K562 (cell line): ENCODE data around the gene DYRK1B. TPM values are rescaled to one million over a fixed set of nuclear protein-coding genes. Genes with fewer than 3 reads are reported as not detected.

Experiments used
- ARHGAP35 ChIP-seq: fragments of 450-650 bp; IDR thresholded peaks from 2 replicates; pipeline ENCODE4 v1.6.1; 2018; ENCODE audit not compliant: partially characterized antibody
- ARID2 ChIP-seq: fragments of 450-650 bp; IDR thresholded peaks from 2 replicates; pipeline ENCODE4 v1.6.1; 2017; ENCODE audit warnings: antibody characterized with exemption, mild to moderate bottlenecking
- ARNT ChIP-seq, 2 experiments: fragments of 450-650 bp; IDR thresholded peaks; 2 replicates each; pipeline ENCODE4 v1.6.1; 2016; ENCODE audit warnings: mild to moderate bottlenecking in 1 of 2
- BRD4 ChIP-seq: fragments of 200-600 bp; sonication (generic); IDR thresholded peaks from 2 replicates; pipeline ENCODE4 v1.6.1; 2017; ENCODE audit warnings: inconsistent platforms
- CREM ChIP-seq: IDR thresholded peaks from 2 replicates; pipeline ENCODE4 v1.6.1; 2014; ENCODE audit warnings: antibody characterized with exemption, low read depth
- ILF3 ChIP-seq: fragments of 450-650 bp; IDR thresholded peaks from 2 replicates; pipeline ENCODE4 v1.6.1; 2018; ENCODE audit warnings: antibody characterized with exemption, mild to moderate bottlenecking, moderate library complexity, borderline replicate concordance
- L3MBTL2 ChIP-seq: fragments of 450-650 bp; IDR thresholded peaks from 2 replicates; pipeline ENCODE4 v1.6.1; 2016; ENCODE audit warnings: mild to moderate bottlenecking, moderate library complexity
- MTA2 ChIP-seq: fragments of 450-650 bp; IDR thresholded peaks from 2 replicates; pipeline ENCODE4 v1.6.1; 2016; ENCODE audit warnings: low read depth
- NCOA4 ChIP-seq: fragments of 450-650 bp; IDR thresholded peaks from 2 replicates; pipeline ENCODE4 v1.6.1; 2018; ENCODE audit warnings: mild to moderate bottlenecking; ENCODE audit not compliant: partially characterized antibody
- NFE2 ChIP-seq: IDR thresholded peaks from 2 replicates; pipeline ENCODE4 v1.6.1; 2014; ENCODE audit warnings: antibody characterized with exemption, low read depth
- NFXL1 ChIP-seq: fragments of 450-650 bp; formaldehyde crosslinking; IDR thresholded peaks from 2 replicates; pipeline ENCODE4 v1.4.0; 2021; ENCODE audit warnings: mild to moderate bottlenecking
- PHTF2 ChIP-seq: fragments of 250-450 bp; sonication (Bioruptor Pico); IDR thresholded peaks from 2 replicates; pipeline ENCODE4 v1.5.0; 2021; ENCODE audit warnings: mild to moderate bottlenecking
- PRDM10 ChIP-seq: fragments of 450-650 bp; IDR thresholded peaks from 2 replicates; pipeline ENCODE4 v1.6.1; 2018; ENCODE audit not compliant: partially characterized antibody
- PTTG1 ChIP-seq: fragments of 450-650 bp; IDR thresholded peaks from 2 replicates; pipeline ENCODE4 v1.6.1; 2016; ENCODE audit warnings: low read depth, mild to moderate bottlenecking, missing genetic modification characterization, missing compliant biosample characterization
- SP1 ChIP-seq: sonication (generic); formaldehyde crosslinking; IDR thresholded peaks from 2 replicates; pipeline ENCODE4 v1.8.1; 2022; ENCODE audit warnings: mild to moderate bottlenecking, missing genetic modification reagents
- TAF9B ChIP-seq: fragments of 450-650 bp; IDR thresholded peaks from 2 replicates; pipeline ENCODE4 v1.6.1; 2018; ENCODE audit warnings: mild to moderate bottlenecking; ENCODE audit not compliant: partially characterized antibody
- TARDBP ChIP-seq: fragments of 450-650 bp; IDR thresholded peaks from 2 replicates; pipeline ENCODE4 v1.6.1; 2016
- TCFL5 ChIP-seq: fragments of 250-450 bp; sonication (Bioruptor Pico); conservative IDR thresholded peaks from 2 replicates; pipeline ENCODE4 v1.6.1; 2021; ENCODE audit warnings: mild to moderate bottlenecking, moderate library complexity, matching md5 sums
- TEAD2 ChIP-seq: fragments of 450-650 bp; IDR thresholded peaks from 2 replicates; pipeline ENCODE4 v1.6.1; 2016; ENCODE audit warnings: missing genetic modification characterization, control low read depth, missing compliant biosample characterization
- ZC3H11A ChIP-seq: IDR thresholded peaks from 2 replicates; pipeline ENCODE4 v1.6.1; 2012; ENCODE audit warnings: low read depth, low read length, improper control_type of control experiment
- ZNF232 ChIP-seq: sonication (generic); formaldehyde crosslinking; IDR thresholded peaks from 2 replicates; pipeline ENCODE4 v1.8.0; 2022; ENCODE audit warnings: mild to moderate bottlenecking, missing genetic modification reagents
- ZNF24 ChIP-seq: fragments of 450-650 bp; IDR thresholded peaks from 2 replicates; pipeline ENCODE4 v1.6.1; 2016
- ZNF347 ChIP-seq: fragments of 450-650 bp; formaldehyde crosslinking; IDR thresholded peaks from 2 replicates; pipeline ENCODE4 v1.4.0; 2020; ENCODE audit warnings: low read depth, mild to moderate bottlenecking, moderate library complexity
- ZNF707 ChIP-seq: fragments of 250-450 bp; sonication (Bioruptor Pico); conservative IDR thresholded peaks from 2 replicates; pipeline ENCODE4 v1.8.0; 2022; ENCODE audit warnings: inconsistent platforms, mild to moderate bottlenecking, moderate library complexity
- ZNF785 ChIP-seq: fragments of 250-450 bp; sonication (Bioruptor Pico); IDR thresholded peaks from 2 replicates; pipeline ENCODE4 v1.4.0; 2020; ENCODE audit warnings: mild to moderate bottlenecking
- polyA plus RNA-seq, 8 experiments: library from polyadenylated mRNA; depleted of rRNA in 4 of 8; stranded (reverse) in 5 of 8; unstranded in 3 of 8; fragments of >200 nt; fragmentation: Nextera tagmentation in 2 of 8; fragmentation: Illumina TruSeq in 1 of 8; extraction: Ambion mirVana in 2 of 8; extraction: Trizol in 1 of 8; gene quantifications; 2 replicates each; pipeline versions ENCODE4 v1.2.1 to v1.2.3, GENCODE V29; 2011 to 2014; ENCODE audit warnings: inconsistent platforms in 1 of 8, missing spikeins in 1 of 8
- total RNA-seq, 7 experiments: library from RNA; depleted of rRNA in 6 of 7; stranded (reverse); fragments of >200 nt in 6 of 7; fragmentation: Illumina TruSeq in 2 of 7; extraction: Trizol in 2 of 7; gene quantifications; 2 replicates each; pipeline versions ENCODE4 v1.2.1 to v1.2.3, GENCODE V29; 2011 to 2021; ENCODE audit warnings: low replicate concordance in 1 of 7
- TF ChIP-seq, protein P1 (sequence below): fragments of 450-650 bp; IDR thresholded peaks from 2 replicates; pipeline ENCODE4 v1.6.1; 2016
- TF ChIP-seq, protein P2 (sequence below), 2 experiments: IDR thresholded peaks; 2 replicates each; pipeline ENCODE4 v1.6.1; 2011; ENCODE audit warnings: borderline replicate concordance in 1 of 2, control low read depth in 1 of 2, low read depth in 1 of 2, low read length in 1 of 2, mild to moderate bottlenecking in 1 of 2, mixed read lengths in 1 of 2, moderate library complexity in 1 of 2; ENCODE audit not compliant: insufficient read depth in 1 of 2, insufficient read length in 1 of 2, poor library complexity in 1 of 2, severe bottlenecking in 1 of 2; ENCODE audit errors: extremely low read depth in 1 of 2

DYRK1B gene
- total and polyA plus RNA-seq, 9 of the 15 experiments (the other 6 are each of a cell fraction or from before 2014, with no cell fraction given) = 0.91 to 5.2 (median 1.5) TPM; not detected in 2

DNA sequence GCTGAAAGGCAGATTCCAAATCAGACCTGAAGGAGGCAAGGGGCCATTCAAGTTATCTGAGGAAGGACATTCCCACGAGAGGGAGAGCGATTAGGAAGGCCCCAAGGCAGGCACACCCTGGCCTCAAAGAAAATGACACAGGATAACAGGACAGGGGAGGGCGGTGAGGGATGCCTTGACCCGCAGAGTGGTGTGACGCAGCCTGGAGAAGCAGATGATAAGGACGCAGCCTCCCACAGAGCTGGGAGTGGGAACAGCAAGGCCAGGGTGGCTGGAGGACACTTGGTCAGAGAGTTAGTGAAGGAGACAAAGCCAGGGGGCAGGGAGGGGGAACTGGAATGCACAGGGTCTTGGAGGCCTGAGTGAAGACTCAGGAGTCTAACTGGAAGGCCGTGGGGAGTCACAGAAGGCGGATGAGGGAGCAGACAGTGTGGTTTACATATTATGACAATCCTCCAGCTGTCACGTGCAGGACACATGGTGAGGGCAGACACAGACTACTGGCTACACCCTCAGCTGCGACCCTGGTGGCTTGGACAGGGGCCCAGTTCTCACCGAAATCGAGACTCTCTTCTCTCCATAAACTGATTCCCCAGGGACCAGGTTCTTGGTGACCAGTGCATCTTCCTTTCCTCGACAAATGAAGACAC is 5.8 kb upstream of the DYRK1B start (continued):
- peak; percentile 26 for TF ChIP-seq PRDM10
- 0 out of 2 replicates have a peak, but pooled peaks have one; percentile 19 for TF ChIP-seq NFE2
- no peak for TF ChIP-seq ARNT (IDR thresholded peaks at IDR 0.05)
- no peak for TF ChIP-seq ZNF785 (CRISPR knock-in tag)
- TF ChIP-seq ZNF347 (CRISPR knock-in tag) = no peak
- TF ChIP-seq ILF3 = no peak
- TF ChIP-seq, protein P1, sequence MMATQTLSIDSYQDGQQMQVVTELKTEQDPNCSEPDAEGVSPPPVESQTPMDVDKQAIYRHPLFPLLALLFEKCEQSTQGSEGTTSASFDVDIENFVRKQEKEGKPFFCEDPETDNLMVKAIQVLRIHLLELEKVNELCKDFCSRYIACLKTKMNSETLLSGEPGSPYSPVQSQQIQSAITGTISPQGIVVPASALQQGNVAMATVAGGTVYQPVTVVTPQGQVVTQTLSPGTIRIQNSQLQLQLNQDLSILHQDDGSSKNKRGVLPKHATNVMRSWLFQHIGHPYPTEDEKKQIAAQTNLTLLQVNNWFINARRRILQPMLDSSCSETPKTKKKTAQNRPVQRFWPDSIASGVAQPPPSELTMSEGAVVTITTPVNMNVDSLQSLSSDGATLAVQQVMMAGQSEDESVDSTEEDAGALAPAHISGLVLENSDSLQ = peak; percentile 25; the same call in 1 of the 2 replicates
- no peak for TF ChIP-seq MTA2
- TF ChIP-seq PHTF2 (CRISPR knock-in tag) = no peak
- no peak for TF ChIP-seq NFXL1 (CRISPR knock-in tag)
- no peak for TF ChIP-seq ZNF232 (CRISPR knock-in tag)
- peak; percentile 25; the same call in 1 of the 2 replicates for TF ChIP-seq ZNF24
- no peak for TF ChIP-seq PTTG1 (tag)
- TF ChIP-seq ZNF707 (CRISPR knock-in tag) = no peak
- TF ChIP-seq BRD4 = no peak
- no peak for TF ChIP-seq TAF9B
- no peak for TF ChIP-seq TEAD2 (tag)
- no peak for TF ChIP-seq TCFL5 (CRISPR knock-in tag)
- TF ChIP-seq, protein P2, sequence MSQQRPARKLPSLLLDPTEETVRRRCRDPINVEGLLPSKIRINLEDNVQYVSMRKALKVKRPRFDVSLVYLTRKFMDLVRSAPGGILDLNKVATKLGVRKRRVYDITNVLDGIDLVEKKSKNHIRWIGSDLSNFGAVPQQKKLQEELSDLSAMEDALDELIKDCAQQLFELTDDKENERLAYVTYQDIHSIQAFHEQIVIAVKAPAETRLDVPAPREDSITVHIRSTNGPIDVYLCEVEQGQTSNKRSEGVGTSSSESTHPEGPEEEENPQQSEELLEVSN (IDR thresholded peaks at IDR 0.05; ENCODE audit: borderline replicate concordance in 1 of 2, extremely low read depth in 1 of 2, insufficient read depth in 1 of 2, insufficient read length in 1 of 2, low read depth in 1 of 2, low read length in 1 of 2, poor library complexity in 1 of 2, severe bottlenecking in 1 of 2) = peak; percentile 30 to 73
- TF ChIP-seq ARID2 = no peak
- TF ChIP-seq ZC3H11A = no peak
- peak; percentile 93 for TF ChIP-seq L3MBTL2
- TF ChIP-seq SP1 = no peak
- no peak for TF ChIP-seq TARDBP
- peak; percentile 86 for TF ChIP-seq CREM
- no peak for TF ChIP-seq NCOA4
- no peak for TF ChIP-seq ARHGAP35
